HEK293T (cell line): ENCODE data around the gene LIN54.
"Not testable (repeated sequence)": the region's sequence is repeated elsewhere in the genome, so short reads cannot be mapped to it uniquely, and the experiment has no call there.

Experiments
- CTCF ChIA-PET: fragments of 350-600 bp; formaldehyde crosslinking; extraction: SDS; loops from one replicate; lab custom pipeline; 2021; ENCODE audit warnings: antibody characterized with exemption, inconsistent platforms; lab: Yijun Ruan, JAX
- POLR2A ChIA-PET: fragments of 350-600 bp; formaldehyde crosslinking; extraction: SDS; loops from one replicate; lab custom pipeline; 2020; ENCODE audit warnings: antibody characterized with exemption, inconsistent platforms; lab: Yijun Ruan, JAX
- DNase-seq: peaks from one replicate; pipeline ENCODE4 v3.0.0; 2012; ENCODE audit warnings: mixed read lengths; ENCODE audit errors: extremely low spot score
- ARNT ChIP-seq: fragments of 450-650 bp; IDR thresholded peaks from 2 replicates; pipeline ENCODE4 v1.6.1; 2017; ENCODE audit warnings: mild to moderate bottlenecking
- BHLHE40 ChIP-seq: fragments of 450-650 bp; IDR thresholded peaks from 2 replicates; pipeline ENCODE4 v1.6.1; 2016; ENCODE audit warnings: mild to moderate bottlenecking, moderate library complexity, borderline replicate concordance
- CTBP1 ChIP-seq: fragments of 450-650 bp; IDR thresholded peaks from 2 replicates; pipeline ENCODE4 v1.6.1; 2016; ENCODE audit warnings: borderline replicate concordance
- ELF4 ChIP-seq: fragments of 450-650 bp; IDR thresholded peaks from 2 replicates; pipeline ENCODE4 v1.6.1; 2017; ENCODE audit warnings: antibody characterized with exemption
- FOXA1 ChIP-seq: fragments of 450-650 bp; IDR thresholded peaks from 2 replicates; pipeline ENCODE4 v1.6.1; 2016; ENCODE audit warnings: mild to moderate bottlenecking
- FOXK2 ChIP-seq: fragments of 450-650 bp; IDR thresholded peaks from 2 replicates; pipeline ENCODE4 v1.6.1; 2016; ENCODE audit warnings: mild to moderate bottlenecking
- FOXM1 ChIP-seq: fragments of 450-650 bp; IDR thresholded peaks from 2 replicates; pipeline ENCODE4 v1.6.1; 2017; ENCODE audit warnings: mild to moderate bottlenecking, borderline replicate concordance
- HDGF ChIP-seq: fragments of 450-650 bp; IDR thresholded peaks from 2 replicates; pipeline ENCODE4 v1.6.1; 2017; ENCODE audit warnings: antibody characterized with exemption, borderline replicate concordance
- L3MBTL2 ChIP-seq: fragments of 450-650 bp; conservative IDR thresholded peaks from 2 replicates; pipeline ENCODE4 v1.6.1; 2016; ENCODE audit warnings: mild to moderate bottlenecking
- LEF1 ChIP-seq: fragments of 450-650 bp; IDR thresholded peaks from 2 replicates; pipeline ENCODE4 v1.6.1; 2017; ENCODE audit warnings: mild to moderate bottlenecking, borderline replicate concordance
- NFRKB ChIP-seq: fragments of 450-650 bp; IDR thresholded peaks from 2 replicates; pipeline ENCODE4 v1.6.1; 2016; ENCODE audit warnings: mild to moderate bottlenecking, moderate library complexity
- PKNOX1 ChIP-seq: fragments of 450-650 bp; IDR thresholded peaks from 2 replicates; pipeline ENCODE4 v1.6.1; 2016
- SP1 ChIP-seq: fragments of 450-650 bp; IDR thresholded peaks from 2 replicates; pipeline ENCODE4 v1.6.1; 2017
- SUZ12 ChIP-seq: fragments of 450-650 bp; IDR thresholded peaks from 2 replicates; pipeline ENCODE4 v1.6.1; 2016; ENCODE audit warnings: mild to moderate bottlenecking
- TARDBP ChIP-seq: fragments of 450-650 bp; IDR thresholded peaks from 2 replicates; pipeline ENCODE4 v1.6.1; 2016
- ZNF384 ChIP-seq: fragments of 450-650 bp; IDR thresholded peaks from 2 replicates; pipeline ENCODE4 v1.6.1; 2016

Gene LIN54

DNA sequence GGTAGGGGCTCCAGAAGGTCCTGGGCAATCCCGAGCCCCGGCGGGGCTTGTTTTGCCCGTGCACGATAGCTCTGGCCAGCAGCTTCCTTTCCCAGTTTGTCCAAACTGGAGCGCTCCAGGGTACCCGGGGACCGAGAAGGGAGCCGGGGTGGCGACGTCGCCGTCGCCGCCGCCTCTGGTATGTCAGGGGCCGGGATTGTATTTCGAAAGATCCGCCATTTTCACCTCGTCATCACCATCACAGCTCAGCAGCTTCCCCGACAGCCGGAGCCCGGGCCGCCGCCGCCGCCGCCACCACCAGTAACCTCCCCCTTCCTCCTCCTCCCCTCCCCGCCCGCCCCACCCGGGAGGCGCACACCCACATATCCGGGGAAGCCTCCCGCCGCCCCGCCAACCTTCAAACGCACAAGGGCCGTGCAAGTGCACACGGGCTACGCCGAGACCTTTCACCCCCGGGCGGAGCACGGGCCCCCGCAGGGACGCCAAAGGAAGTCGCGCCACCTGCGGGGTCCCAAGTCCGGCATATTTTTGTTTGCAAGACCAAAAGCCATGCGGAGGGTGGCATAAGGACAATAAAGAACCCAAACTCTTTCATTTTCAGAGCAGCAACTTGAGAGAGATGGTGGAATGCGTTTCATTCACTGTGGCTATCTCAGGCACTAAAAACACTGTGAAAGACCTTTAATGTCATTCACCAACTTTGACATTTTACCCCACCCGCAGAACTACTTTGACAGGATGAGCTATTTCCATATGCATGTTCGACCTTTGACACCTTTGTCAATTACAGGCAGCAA is at the start of gene LIN54:
Gene LIN54, minus strand, starts transcription at position 302 of the 797 bp plus-strand sequence. CDS start 25,979 bp downstream, outside the sequence.
- peak; percentile 46 for DNase-seq
- CTCF ChIA-PET = interaction anchor here (0.6 kb wide), 1 partner anchor 135 kb away, joined by 3 read pairs; no protein-coding TSS in a partner anchor
- POLR2A ChIA-PET = interaction anchor here (0.8 to 3.8 kb wide), 7 partner anchors 11 to 274 kb away, joined by 3 to 59 read pairs (median 9); partner anchors contain the start of genes COPS4, COQ2 and THAP9
- no peak for TF ChIP-seq FOXA1
- peak; percentile 35; the same call in 1 of the 2 replicates for TF ChIP-seq PKNOX1

GRCh38 chr4:83054928-83055327 is 44.3 kb upstream of the LIN54 start:
- no peak for TF ChIP-seq ELF4
- DNase-seq = no peak
- ChIA-PET POLR2A (interaction anchor here (1.0 to 1.1 kb wide), 2 partner anchors 20 to 154 kb away, joined by 3 read pairs; partner anchors contain the start of genes COPS4 and THAP9), CTCF (no interaction called here)

GRCh38 chr4:83048781-83049180 is 38.2 kb upstream of the LIN54 start:
- DNase-seq, POLR2A ChIA-PET: not testable (repeated sequence)
- CTCF ChIA-PET = interaction anchor here (0.8 kb wide), 1 partner anchor 14 kb away, joined by 3 read pairs; the partner anchor contains the start of gene COPS4

- ChIA-PET POLR2A (interaction anchor here (0.6 to 2.2 kb wide), 2 partner anchors 12 to 35 kb away, joined by 4 to 9 read pairs; partner anchors contain the start of gene COPS4), CTCF (no interaction called here)
- TF ChIP-seq SUZ12 (no peak), CTBP1 (no peak), BHLHE40 (no peak), PKNOX1 (no peak), L3MBTL2 (no peak), ZNF384 (no peak), ELF4 (no peak), LEF1 (no peak), FOXM1 (no peak), ARNT (no peak), FOXK2 (no peak), FOXA1 (no peak), NFRKB (no peak), SP1 (no peak), TARDBP (no peak), HDGF (no peak)
- DNase-seq = no peak
Measured at GRCh38 chr4:83046693-83047473, 36.3 kb upstream of the LIN54 start.

- DNase-seq = no peak
- TF ChIP-seq FOXK2 (no peak), SUZ12 (no peak), NFRKB (no peak), CTBP1 (no peak), ZNF384 (no peak), HDGF (no peak), ELF4 (no peak), LEF1 (no peak), SP1 (no peak), BHLHE40 (no peak), FOXA1 (no peak), FOXM1 (no peak), ARNT (no peak), TARDBP (no peak), PKNOX1 (no peak), L3MBTL2 (no peak)
- CTCF ChIA-PET = no interaction called here
- POLR2A ChIA-PET = interaction anchor here (1.0 kb wide), 1 partner anchor 9 kb away, joined by 3 read pairs; the partner anchor contains the start of gene COPS4
Measured at GRCh38 chr4:83043801-83044407, 33.3 kb upstream of the LIN54 start.

DNA sequence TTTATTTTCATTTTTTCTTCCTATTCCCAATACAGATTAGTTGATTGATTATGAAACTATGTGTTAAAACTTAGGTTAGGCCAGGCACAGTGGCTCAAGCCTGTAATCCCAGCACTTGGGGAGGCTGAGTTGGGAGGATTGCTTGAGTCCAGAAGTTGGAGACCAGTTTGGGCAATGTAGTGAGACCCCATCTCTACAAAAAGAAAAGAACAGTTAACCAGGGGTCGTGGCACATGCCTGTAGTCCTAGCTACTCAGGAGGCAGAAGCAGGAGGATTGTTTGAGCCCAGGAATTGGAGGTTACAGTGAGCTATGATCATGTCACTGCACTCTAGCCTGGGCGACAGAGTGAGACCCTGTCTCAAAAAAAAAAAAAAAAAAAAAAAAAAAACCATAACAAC is 32.5 kb upstream of the LIN54 start:
- CTCF ChIA-PET, DNase-seq: not testable (repeated sequence)
- POLR2A ChIA-PET = interaction anchor here (1.0 kb wide), 1 partner anchor 8 kb away, joined by 3 read pairs; the partner anchor contains the start of gene COPS4
